NT2/D1 (cell line): ENCODE measurements around the gene TNFSF12.

Source experiments
- SUZ12 ChIP-seq: IDR thresholded peaks from 2 replicates; pipeline ENCODE4 v1.6.1; 2011; ENCODE audit not compliant: insufficient read length, insufficient read depth; ENCODE audit errors: extremely low read depth
- YY1 ChIP-seq: IDR thresholded peaks from 2 replicates; pipeline ENCODE4 v1.6.1; 2011; ENCODE audit not compliant: insufficient read length, insufficient read depth

- TF ChIP-seq YY1 (no peak), SUZ12 (no peak)
These were observed 13.3 kb downstream of the TNFSF12 start for GRCh38 chr17:7562208-7562605.
